HEK293T (cell line): ENCODE data around the gene NCLN.

ENCODE experiments used
- CTCF ChIA-PET: fragments of 350-600 bp; formaldehyde crosslinking; extraction: SDS; loops from one replicate; lab custom pipeline; 2021; ENCODE audit warnings: antibody characterized with exemption, inconsistent platforms; lab: Yijun Ruan, JAX
- POLR2A ChIA-PET: fragments of 350-600 bp; formaldehyde crosslinking; extraction: SDS; loops from one replicate; lab custom pipeline; 2020; ENCODE audit warnings: antibody characterized with exemption, inconsistent platforms; lab: Yijun Ruan, JAX
- DNase-seq: peaks from one replicate; pipeline ENCODE4 v3.0.0; 2012; ENCODE audit warnings: mixed read lengths; ENCODE audit errors: extremely low spot score
- ARNT ChIP-seq: fragments of 450-650 bp; IDR thresholded peaks from 2 replicates; pipeline ENCODE4 v1.6.1; 2017; ENCODE audit warnings: mild to moderate bottlenecking
- BHLHE40 ChIP-seq: fragments of 450-650 bp; IDR thresholded peaks from 2 replicates; pipeline ENCODE4 v1.6.1; 2016; ENCODE audit warnings: mild to moderate bottlenecking, moderate library complexity, borderline replicate concordance
- CTBP1 ChIP-seq: fragments of 450-650 bp; IDR thresholded peaks from 2 replicates; pipeline ENCODE4 v1.6.1; 2016; ENCODE audit warnings: borderline replicate concordance
- ELF4 ChIP-seq: fragments of 450-650 bp; IDR thresholded peaks from 2 replicates; pipeline ENCODE4 v1.6.1; 2017; ENCODE audit warnings: antibody characterized with exemption
- FOXA1 ChIP-seq: fragments of 450-650 bp; IDR thresholded peaks from 2 replicates; pipeline ENCODE4 v1.6.1; 2016; ENCODE audit warnings: mild to moderate bottlenecking
- FOXK2 ChIP-seq: fragments of 450-650 bp; IDR thresholded peaks from 2 replicates; pipeline ENCODE4 v1.6.1; 2016; ENCODE audit warnings: mild to moderate bottlenecking
- FOXM1 ChIP-seq: fragments of 450-650 bp; IDR thresholded peaks from 2 replicates; pipeline ENCODE4 v1.6.1; 2017; ENCODE audit warnings: mild to moderate bottlenecking, borderline replicate concordance
- HDGF ChIP-seq: fragments of 450-650 bp; IDR thresholded peaks from 2 replicates; pipeline ENCODE4 v1.6.1; 2017; ENCODE audit warnings: antibody characterized with exemption, borderline replicate concordance
- L3MBTL2 ChIP-seq: fragments of 450-650 bp; conservative IDR thresholded peaks from 2 replicates; pipeline ENCODE4 v1.6.1; 2016; ENCODE audit warnings: mild to moderate bottlenecking
- LEF1 ChIP-seq: fragments of 450-650 bp; IDR thresholded peaks from 2 replicates; pipeline ENCODE4 v1.6.1; 2017; ENCODE audit warnings: mild to moderate bottlenecking, borderline replicate concordance
- NFRKB ChIP-seq: fragments of 450-650 bp; IDR thresholded peaks from 2 replicates; pipeline ENCODE4 v1.6.1; 2016; ENCODE audit warnings: mild to moderate bottlenecking, moderate library complexity
- SP1 ChIP-seq: fragments of 450-650 bp; IDR thresholded peaks from 2 replicates; pipeline ENCODE4 v1.6.1; 2017
- SUZ12 ChIP-seq: fragments of 450-650 bp; IDR thresholded peaks from 2 replicates; pipeline ENCODE4 v1.6.1; 2016; ENCODE audit warnings: mild to moderate bottlenecking
- TARDBP ChIP-seq: fragments of 450-650 bp; IDR thresholded peaks from 2 replicates; pipeline ENCODE4 v1.6.1; 2016
- ZNF384 ChIP-seq: fragments of 450-650 bp; IDR thresholded peaks from 2 replicates; pipeline ENCODE4 v1.6.1; 2016
- TF ChIP-seq, protein P1 (sequence below): fragments of 450-650 bp; IDR thresholded peaks from 2 replicates; pipeline ENCODE4 v1.6.1; 2016

Gene NCLN

GRCh38 chr19:3142292-3142670 lies 43.4 kb upstream of the NCLN start:
- DNase-seq = no peak
- ChIA-PET CTCF (no interaction called here), POLR2A (no interaction called here)
- TF ChIP-seq SUZ12 (no peak), TARDBP (no peak), BHLHE40 (no peak), LEF1 (no peak), FOXM1 (no peak), L3MBTL2 (no peak), NFRKB (no peak), HDGF (no peak), ELF4 (no peak), CTBP1 (no peak), SP1 (no peak), FOXK2 (no peak), ZNF384 (no peak), ARNT (no peak)
- TF ChIP-seq, protein P1, sequence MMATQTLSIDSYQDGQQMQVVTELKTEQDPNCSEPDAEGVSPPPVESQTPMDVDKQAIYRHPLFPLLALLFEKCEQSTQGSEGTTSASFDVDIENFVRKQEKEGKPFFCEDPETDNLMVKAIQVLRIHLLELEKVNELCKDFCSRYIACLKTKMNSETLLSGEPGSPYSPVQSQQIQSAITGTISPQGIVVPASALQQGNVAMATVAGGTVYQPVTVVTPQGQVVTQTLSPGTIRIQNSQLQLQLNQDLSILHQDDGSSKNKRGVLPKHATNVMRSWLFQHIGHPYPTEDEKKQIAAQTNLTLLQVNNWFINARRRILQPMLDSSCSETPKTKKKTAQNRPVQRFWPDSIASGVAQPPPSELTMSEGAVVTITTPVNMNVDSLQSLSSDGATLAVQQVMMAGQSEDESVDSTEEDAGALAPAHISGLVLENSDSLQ = no peak

DNA sequence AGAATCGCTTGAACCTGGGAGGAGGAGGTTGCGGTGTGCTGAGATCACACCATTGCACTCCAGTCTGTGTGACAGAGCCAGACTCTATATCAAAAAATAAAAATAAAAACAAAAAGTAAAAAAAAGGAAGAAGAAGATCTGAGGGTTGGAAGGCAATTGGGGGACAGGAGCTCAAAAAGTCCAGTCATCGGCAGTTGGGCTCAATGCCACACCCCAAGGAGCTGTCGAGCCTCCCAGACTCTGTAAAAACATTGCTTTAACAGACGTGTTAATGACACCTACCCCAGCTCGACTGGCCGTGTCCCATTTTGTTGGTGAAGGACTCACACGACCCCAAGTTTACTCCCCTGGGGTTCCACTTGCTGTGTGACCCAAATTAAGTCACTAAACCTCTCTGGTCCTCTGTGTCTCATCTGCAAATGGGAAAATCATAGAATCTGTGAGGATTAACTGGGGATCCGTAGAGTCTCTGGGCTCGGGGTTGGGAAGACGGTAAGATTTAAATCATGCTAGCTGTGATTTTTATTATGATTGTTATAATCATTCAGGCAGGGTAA lies 42.9 kb upstream of the NCLN start:
- DNase-seq = no peak
- TF ChIP-seq BHLHE40 (no peak), L3MBTL2 (no peak), CTBP1 (no peak), ZNF384 (no peak), FOXM1 (no peak)
- POLR2A ChIA-PET = no interaction called here
- CTCF ChIA-PET = interaction anchor here (0.7 to 1.5 kb wide), 2 partner anchors 14 to 192 kb away, joined by 3 read pairs; no protein-coding TSS in a partner anchor

DNA sequence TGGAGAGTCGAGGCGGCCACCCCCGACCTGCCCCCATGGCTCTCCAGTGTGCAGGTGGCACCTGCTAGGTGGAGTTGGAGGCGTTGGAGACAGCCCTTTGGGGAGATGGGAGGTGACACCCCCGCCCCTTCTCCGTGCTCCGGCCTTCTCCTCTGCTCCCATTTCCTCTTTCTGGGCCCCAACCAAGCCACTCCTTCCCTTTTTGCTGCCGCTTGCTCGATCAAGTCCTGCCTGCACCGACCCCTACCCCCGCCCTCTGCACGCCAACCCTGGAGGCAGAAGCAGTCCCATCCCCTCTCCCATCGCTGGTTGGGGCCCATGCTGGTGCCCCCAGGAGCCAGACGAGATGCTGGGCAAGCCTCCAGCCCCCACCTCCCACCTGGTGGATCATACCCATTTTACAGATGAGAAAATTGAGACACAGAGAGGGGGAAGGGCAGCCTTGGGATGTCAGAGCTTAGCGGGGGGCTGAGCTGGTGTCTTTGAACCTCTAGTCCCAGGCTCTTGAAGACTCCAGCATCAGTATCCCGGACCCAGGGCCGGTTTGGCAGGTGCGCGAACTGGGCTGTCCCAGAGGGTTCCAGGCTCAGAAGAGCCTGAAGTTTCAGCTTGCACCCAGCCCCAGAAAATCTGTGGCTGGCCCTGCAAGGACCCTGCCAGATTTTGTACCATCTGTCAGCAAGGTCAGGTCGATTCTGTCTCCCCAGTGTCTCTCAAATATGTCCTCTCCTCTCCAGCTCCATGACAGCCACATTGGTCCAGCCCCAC lies 39.6 kb upstream of the NCLN start:
- ChIA-PET CTCF (interaction anchor here (0.5 to 0.6 kb wide), 2 partner anchors 65 to 323 kb away, joined by 3 to 4 read pairs; no protein-coding TSS in a partner anchor), POLR2A (no interaction called here)
- TF ChIP-seq ARNT (no peak), FOXK2 (no peak), HDGF (no peak), CTBP1 (no peak), L3MBTL2 (no peak)
- TF ChIP-seq, protein P1 = no peak
- no peak for DNase-seq

DNA sequence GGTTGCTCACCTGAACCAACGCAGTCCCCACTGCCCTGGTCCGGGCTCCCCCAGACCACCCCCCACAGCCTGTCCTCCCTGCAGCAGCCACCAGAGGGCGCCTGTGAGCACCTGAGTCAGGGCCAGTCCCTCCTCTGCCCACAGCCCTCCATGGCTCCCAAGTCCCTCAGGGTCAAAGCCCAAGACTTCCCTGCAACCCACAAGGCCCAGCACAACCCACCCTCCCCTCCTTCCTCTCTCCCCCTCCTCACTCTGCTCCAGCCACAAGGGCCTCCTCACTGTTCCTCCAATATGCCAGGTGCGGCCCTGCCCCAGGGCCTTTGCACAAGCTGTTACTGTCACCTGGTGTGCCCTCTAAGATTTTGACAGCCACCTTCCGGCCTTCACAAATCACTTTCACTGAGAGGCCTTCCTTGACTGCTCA lies 39.0 kb upstream of the NCLN start:
- ChIA-PET CTCF (interaction anchor here (0.6 kb wide), 1 partner anchor 66 kb away, joined by 3 read pairs; no protein-coding TSS in a partner anchor), POLR2A (no interaction called here)
- DNase-seq = peak; percentile 59
- TF ChIP-seq SP1 = no peak
- TF ChIP-seq HDGF = no peak
- TF ChIP-seq L3MBTL2 = no peak
- TF ChIP-seq ELF4 = no peak
- TF ChIP-seq, protein P1 = no peak
- TF ChIP-seq CTBP1 = no peak
- no peak for TF ChIP-seq BHLHE40
- TF ChIP-seq ZNF384 = no peak
- no peak for TF ChIP-seq NFRKB
- TF ChIP-seq FOXA1 = no peak
- no peak for TF ChIP-seq ARNT
- no peak for TF ChIP-seq LEF1
- TF ChIP-seq TARDBP = no peak
- no peak for TF ChIP-seq FOXM1
- no peak for TF ChIP-seq SUZ12
- no peak for TF ChIP-seq FOXK2

DNA sequence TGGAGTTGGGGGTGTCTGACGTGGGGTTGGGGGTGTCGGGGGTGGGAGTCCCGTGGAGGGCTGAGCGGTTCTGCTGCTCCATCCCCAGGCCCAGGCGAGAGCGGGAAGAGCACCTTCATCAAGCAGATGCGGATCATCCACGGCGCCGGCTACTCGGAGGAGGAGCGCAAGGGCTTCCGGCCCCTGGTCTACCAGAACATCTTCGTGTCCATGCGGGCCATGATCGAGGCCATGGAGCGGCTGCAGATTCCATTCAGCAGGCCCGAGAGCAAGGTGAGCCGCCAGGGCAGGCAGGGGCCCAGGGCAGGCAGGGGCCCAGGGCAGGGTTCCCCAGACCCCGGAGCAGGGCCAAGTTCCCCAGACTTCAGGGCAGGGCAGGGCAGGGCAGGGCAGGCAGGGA lies 37.2 kb upstream of the NCLN start:
- TF ChIP-seq FOXK2 (no peak), LEF1 (no peak), CTBP1 (no peak), SP1 (no peak), NFRKB (no peak), L3MBTL2 (no peak), BHLHE40 (no peak), ZNF384 (no peak)
- CTCF ChIA-PET = no interaction called here
- no peak for DNase-seq
- POLR2A ChIA-PET = no interaction called here

GRCh38 chr19:3149089-3149488 lies 36.6 kb upstream of the NCLN start:
- POLR2A ChIA-PET = no interaction called here
- CTCF ChIA-PET = no interaction called here
- DNase-seq = no peak
- TF ChIP-seq CTBP1 (no peak), ELF4 (no peak), LEF1 (no peak), FOXA1 (no peak), TARDBP (no peak), FOXK2 (no peak), FOXM1 (no peak), HDGF (no peak), SUZ12 (no peak), L3MBTL2 (no peak), ARNT (no peak), BHLHE40 (no peak)
- TF ChIP-seq, protein P1 = no peak
